Endodermal cell (in vitro differentiated cells): ENCODE data around the gene ASAH2. TPM values are rescaled to one million over a fixed set of nuclear protein-coding genes. Genes with fewer than 3 reads are reported as not detected.

ENCODE experiments used
- DNase-seq: peaks from one replicate; pipeline ENCODE4 v3.0.0-alpha.2; 2017
- H3K27ac ChIP-seq: 2 replicates; pipeline ENCODE4 v1.5.1; 2013; ENCODE audit warnings: mild to moderate bottlenecking, low read depth, low read length, moderate library complexity
- H3K27me3 ChIP-seq: 2 replicates; pipeline ENCODE4 v1.6.1; 2013; ENCODE audit warnings: mild to moderate bottlenecking, low read length, moderate library complexity; ENCODE audit not compliant: insufficient read depth, control insufficient read depth, poor library complexity, severe bottlenecking
- H3K36me3 ChIP-seq: 2 replicates; pipeline ENCODE4 v1.7.0; 2013; ENCODE audit warnings: mild to moderate bottlenecking, low read length, moderate library complexity; ENCODE audit not compliant: control insufficient read depth, insufficient read depth
- H3K4me1 ChIP-seq: one replicate; pipeline ENCODE4 v1.7.0; 2013; ENCODE audit warnings: low read length; ENCODE audit not compliant: control insufficient read depth, insufficient read depth
- H3K4me3 ChIP-seq: 2 replicates; pipeline ENCODE4 v1.5.1; 2013; ENCODE audit warnings: mild to moderate bottlenecking, low read length, moderate library complexity
- H3K9ac ChIP-seq: 2 replicates; pipeline ENCODE4 v1.6.1; 2013; ENCODE audit warnings: mild to moderate bottlenecking, low read length, moderate library complexity; ENCODE audit not compliant: poor library complexity, severe bottlenecking; ENCODE audit errors: extremely low read depth
- H3K9me3 ChIP-seq: 2 replicates; pipeline ENCODE4 v1.6.1; 2013; ENCODE audit warnings: mild to moderate bottlenecking, low read length, moderate library complexity; ENCODE audit not compliant: control insufficient read depth
- H3K27ac Mint-ChIP-seq: 2 replicates; pipeline ENCODE4 v1.8.0; 2020; ENCODE audit warnings: mixed read lengths
- H3K27me3 Mint-ChIP-seq: 2 replicates; pipeline ENCODE4 v1.8.0; 2021; ENCODE audit warnings: mild to moderate bottlenecking, mixed read lengths; ENCODE audit not compliant: insufficient read depth
- H3K36me3 Mint-ChIP-seq: 2 replicates; pipeline ENCODE4 v1.8.0; 2020; ENCODE audit warnings: low read depth, mixed read lengths
- H3K4me1 Mint-ChIP-seq: 2 replicates; pipeline ENCODE4 v1.8.0; 2020; ENCODE audit warnings: mixed read lengths
- H3K4me3 Mint-ChIP-seq: 2 replicates; pipeline ENCODE4 v1.8.0; 2020; ENCODE audit warnings: mild to moderate bottlenecking, moderate library complexity, mixed read lengths
- H3K9me3 Mint-ChIP-seq: 2 replicates; pipeline ENCODE4 v1.8.0; 2020; ENCODE audit warnings: mild to moderate bottlenecking, mixed read lengths
- WGBS, 2 experiments: methylation state at CpG; one replicate each; pipeline versions ENCODE4 v1.1.5 to v1.1.7; 2013; ENCODE audit warnings: missing lambda C conversion rate in 2 of 2, mixed read lengths in 1 of 2; ENCODE audit not compliant: insufficient coverage in 1 of 2, insufficient read length in 1 of 2; 5-methylcytosine and 5-hydroxymethylcytosine counted together
- long read RNA-seq, 4 experiments: library from polyadenylated mRNA in 2 of 4; library from RNA in 1 of 4; library from capped mRNA in 1 of 4; stranded (forward) in 3 of 4; unstranded in 1 of 4; transcript quantifications; one replicate each; pipeline ENCODE4 v2.0.0, GENCODE V29; 2020 to 2021; ENCODE audit warnings: inconsistent platforms in 1 of 4
- polyA plus RNA-seq, 2 experiments: library from polyadenylated mRNA; stranded (reverse); fragments of 50-300 nt; gene quantifications; one replicate each; pipeline ENCODE4 v1.2.3, GENCODE V29; 2013
- total RNA-seq, 2 donors: library from RNA; stranded (reverse); fragmentation: NEBNext Ultra II Directional in 1 of 2; extraction: Animal tissue kit (Norgen Biotek cat#: 25700) in 1 of 2; gene quantifications; 2 replicates in 1 of 2; 3 replicates in 1 of 2; pipeline ENCODE4 v1.2.1, GENCODE V29; 2021
- TF ChIP-seq, protein P1 (sequence below): fragments of 200-600 bp; sonication (generic); conservative IDR thresholded peaks from 2 replicates; pipeline ENCODE4 v1.5.0; 2021; ENCODE audit warnings: antibody characterized with exemption, mild to moderate bottlenecking

The ASAH2 gene
- 1 to 10 TPM; 5.2 to 6.7 TPM for total RNA-seq
- 3.3 TPM for polyA plus RNA-seq (2013, experiment 1 of 2)
- 2.3 TPM for polyA plus RNA-seq (2013, experiment 2 of 2)
- long read RNA-seq, experiment 1, result 0 reads
- long read RNA-seq, experiment 2, result 0 reads
- long read RNA-seq, experiment 3, result 0 reads
- long read RNA-seq, experiment 4, result 0 reads

GRCh38 chr10:50251394-50251793, at the start of gene ASAH2:
TSS of gene ASAH2 (minus strand) at chr10:50251516. CDS start at chr10:50248610, 2,906 bp downstream.
- no peaks in the 10 kb centered on the region for H3K9me3 ChIP-seq
- no peak within 1 kb of the TSS for H3K27ac Mint-ChIP-seq
- no peak for DNase-seq
- H3K4me1 ChIP-seq, result peaks cover 4% of the 10 kb centered on the region
- no peak within 1 kb of the TSS for H3K27ac ChIP-seq
- TF ChIP-seq, protein P1, sequence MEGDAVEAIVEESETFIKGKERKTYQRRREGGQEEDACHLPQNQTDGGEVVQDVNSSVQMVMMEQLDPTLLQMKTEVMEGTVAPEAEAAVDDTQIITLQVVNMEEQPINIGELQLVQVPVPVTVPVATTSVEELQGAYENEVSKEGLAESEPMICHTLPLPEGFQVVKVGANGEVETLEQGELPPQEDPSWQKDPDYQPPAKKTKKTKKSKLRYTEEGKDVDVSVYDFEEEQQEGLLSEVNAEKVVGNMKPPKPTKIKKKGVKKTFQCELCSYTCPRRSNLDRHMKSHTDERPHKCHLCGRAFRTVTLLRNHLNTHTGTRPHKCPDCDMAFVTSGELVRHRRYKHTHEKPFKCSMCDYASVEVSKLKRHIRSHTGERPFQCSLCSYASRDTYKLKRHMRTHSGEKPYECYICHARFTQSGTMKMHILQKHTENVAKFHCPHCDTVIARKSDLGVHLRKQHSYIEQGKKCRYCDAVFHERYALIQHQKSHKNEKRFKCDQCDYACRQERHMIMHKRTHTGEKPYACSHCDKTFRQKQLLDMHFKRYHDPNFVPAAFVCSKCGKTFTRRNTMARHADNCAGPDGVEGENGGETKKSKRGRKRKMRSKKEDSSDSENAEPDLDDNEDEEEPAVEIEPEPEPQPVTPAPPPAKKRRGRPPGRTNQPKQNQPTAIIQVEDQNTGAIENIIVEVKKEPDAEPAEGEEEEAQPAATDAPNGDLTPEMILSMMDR, result no peak
- H3K9me3 Mint-ChIP-seq, result no peaks in the 10 kb centered on the region
- 64% methylated on average over 1 of the region's 1 CpG; no CpG with 5 or more reads in 1 of the 2 experiments for WGBS, 2 experiments
- no peak within 1 kb of the TSS for H3K4me3 Mint-ChIP-seq
- H3K27me3 Mint-ChIP-seq, result peaks cover 3% of the 10 kb centered on the region
- no peak within 1 kb of the TSS for H3K4me3 ChIP-seq
- no peaks in the 10 kb centered on the region for H3K36me3 ChIP-seq
- no peak within 1 kb of the TSS for H3K9ac ChIP-seq
- no peaks in the 10 kb centered on the region for H3K27me3 ChIP-seq
- no peaks in the 10 kb centered on the region for H3K36me3 Mint-ChIP-seq
- H3K4me1 Mint-ChIP-seq, result peaks cover 10% of the 10 kb centered on the region

GRCh38 chr10:50299948-50300669, 48.8 kb upstream of the ASAH2 start:
- WGBS, 2 experiments, result 89 to 97% methylated on average over 1 of the region's 1 CpG

DNA sequence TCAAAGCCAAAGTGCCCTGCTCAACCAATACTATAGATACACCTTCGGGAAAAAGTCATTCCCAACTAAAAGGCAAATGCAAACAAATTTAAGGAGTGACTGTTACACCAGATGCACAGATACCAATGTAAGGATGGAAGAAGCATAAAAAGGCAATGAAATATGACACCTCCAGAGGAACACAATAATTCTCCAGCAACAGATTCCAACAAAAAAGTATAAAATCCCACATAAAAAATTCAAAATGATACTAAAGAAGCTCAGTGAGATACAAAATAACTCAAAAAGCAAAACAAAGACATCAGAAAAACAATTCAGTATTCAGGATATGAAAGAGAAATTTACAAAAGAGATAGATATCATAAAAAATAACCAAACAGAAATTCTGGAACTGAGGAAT, 44.1 kb upstream of the ASAH2 start:
- H3K36me3 Mint-ChIP-seq, result no peaks in the 10 kb centered on the region
- no peaks in the 10 kb centered on the region for H3K36me3 ChIP-seq
- TF ChIP-seq, protein P1, result no peak
- peaks cover 2% of the 10 kb centered on the region for H3K9me3 Mint-ChIP-seq
- H3K27me3 Mint-ChIP-seq, result peaks cover 2% of the 10 kb centered on the region
- H3K27me3 ChIP-seq, result no peaks in the 10 kb centered on the region
- H3K9me3 ChIP-seq, result no peaks in the 10 kb centered on the region
- H3K27ac Mint-ChIP-seq, result no peak overlapping the region
- H3K4me1 Mint-ChIP-seq, result no peaks in the 10 kb centered on the region
- H3K9ac ChIP-seq, result no peak overlapping the region
- no peaks in the 10 kb centered on the region for H3K4me1 ChIP-seq
- H3K27ac ChIP-seq, result no peak overlapping the region
- no peak overlapping the region for H3K4me3 ChIP-seq
- WGBS, 2 experiments, result 100% methylated on average over 1 of the region's 1 CpG; no CpG with 5 or more reads in 1 of the 2 experiments
- H3K4me3 Mint-ChIP-seq, result no peak overlapping the region
- no peak for DNase-seq

More at GRCh38 chr10:50299948-50300669, 48.8 kb upstream of the ASAH2 start:
- Histone ChIP-seq H3K36me3 (no peaks in the 10 kb centered on the region), H3K27ac (no peak overlapping the region), H3K4me1 (no peaks in the 10 kb centered on the region), H3K27me3 (no peaks in the 10 kb centered on the region), H3K9me3 (no peaks in the 10 kb centered on the region), H3K9ac (no peak overlapping the region), H3K4me3 (no peak overlapping the region)
- Mint-ChIP-seq H3K36me3 (no peaks in the 10 kb centered on the region), H3K4me3 (no peak overlapping the region), H3K27ac (no peak overlapping the region), H3K9me3 (peaks cover 2% of the 10 kb centered on the region), H3K4me1 (no peaks in the 10 kb centered on the region), H3K27me3 (peaks cover 2% of the 10 kb centered on the region)
- TF ChIP-seq, protein P1, result no peak
- DNase-seq, result no peak
